Stimulated activated CD8-positive, alpha-beta memory T cell treated with anti-CD3 and anti-CD28 coated beads, Interleukin-15, amount 100 ng/mL, for 4 hours (primary cell): ENCODE data around the gene SEMA7A.
"Not testable (repeated sequence)": the region's sequence is repeated elsewhere in the genome, so short reads cannot be mapped to it uniquely, and the experiment has no call there.

Source experiments
- DNase-seq, 2 donors: peaks; one replicate each; pipeline ENCODE4 v3.0.0-alpha.2; 2020; ENCODE audit warnings: low read depth in 2 of 2

The SEMA7A gene

GRCh38 chr15:74373056-74373650, 60.6 kb downstream of the SEMA7A start:
- DNase-seq, result no peak

GRCh38 chr15:74370471-74370870, 63.3 kb downstream of the SEMA7A start:
- DNase-seq, result no peak

GRCh38 chr15:74369756-74370155, 64.0 kb downstream of the SEMA7A start:
- DNase-seq, result no peak

- no peak for DNase-seq
Measured at GRCh38 chr15:74369084-74369745, 64.5 kb downstream of the SEMA7A start.

GRCh38 chr15:74368121-74368520, 65.6 kb downstream of the SEMA7A start:
- no peak for DNase-seq

- no peak for DNase-seq
Measured at GRCh38 chr15:74367296-74367854, 66.4 kb downstream of the SEMA7A start, which contains the start of gene CYP11A1. CYP11A1 (minus strand) TSS chr15:74367646; CDS start chr15:74367585, 61 bp downstream.

- DNase-seq, result no peak
Measured at GRCh38 chr15:74365598-74366445, 67.9 kb downstream of the SEMA7A start.

GRCh38 chr15:74364936-74365597, 68.7 kb downstream of the SEMA7A start:
- no peak for DNase-seq

- DNase-seq, result no peak
Measured at GRCh38 chr15:74362482-74362881, 71.3 kb downstream of the SEMA7A start.

GRCh38 chr15:74360855-74361254, 72.9 kb downstream of the SEMA7A start:
- not testable (repeated sequence) for DNase-seq

GRCh38 chr15:74359376-74359775, 74.4 kb downstream of the SEMA7A start:
- DNase-seq, result not testable (repeated sequence)
